ENCODE results near the gene NOTO.

NOTO gene

GRCh38 chr2:73212448-73213176, 10.2 kb downstream of the NOTO start:
- Histone ChIP-seq H3K27ac (ENCODE audit: poor library complexity, severe bottlenecking) (no peak overlapping the region), H3K27me3 (ENCODE audit: insufficient read depth, poor library complexity, severe bottlenecking) (no peaks in the 10 kb centered on the region), H3K9me3 (ENCODE audit: severe bottlenecking) (no peaks in the 10 kb centered on the region), H3K36me3 (ENCODE audit: low read depth) (no peaks in the 10 kb centered on the region), H3K4me3 (ENCODE audit: severe bottlenecking) (no peak overlapping the region), H3K4me1 (ENCODE audit: insufficient read depth, poor library complexity, severe bottlenecking) (peaks cover 6% of the 10 kb centered on the region)
- DNase-seq (ENCODE audit: low spot score) (no peak), ATAC-seq (ENCODE audit: low read depth) (peak; percentile 83)
- peak; percentile 91 for TF ChIP-seq CTCF (IDR thresholded peaks at IDR 0.05; ENCODE audit: poor library complexity, severe bottlenecking)

- Histone ChIP-seq H3K4me3 (ENCODE audit: severe bottlenecking) (peak within 1 kb of the TSS; percentile 95), H3K36me3 (ENCODE audit: low read depth) (0 out of 2 replicates have a peak, but pooled peaks cover 5% of the 10 kb centered on the region), H3K9me3 (ENCODE audit: severe bottlenecking) (no peaks in the 10 kb centered on the region), H3K27me3 (ENCODE audit: insufficient read depth, poor library complexity, severe bottlenecking) (no peaks in the 10 kb centered on the region), H3K27ac (ENCODE audit: poor library complexity, severe bottlenecking) (peak within 1 kb of the TSS; percentile 35), H3K4me1 (ENCODE audit: insufficient read depth, poor library complexity, severe bottlenecking) (peaks cover 7% of the 10 kb centered on the region)
- TF ChIP-seq CTCF (IDR thresholded peaks at IDR 0.05; ENCODE audit: poor library complexity, severe bottlenecking) = no peak
- DNase-seq (ENCODE audit: low spot score) = peak; percentile 76
- ATAC-seq (ENCODE audit: low read depth) = peak; percentile 72
These were observed 12.0 kb downstream of the NOTO start, which contains the start of gene SMYD5 for GRCh38 chr2:73214120-73215035. Gene SMYD5, plus strand, starts transcription at chr2:73214245. Its CDS starts 22 bp downstream, at chr2:73214267.

- DNase-seq (ENCODE audit: low spot score) (no peak), ATAC-seq (ENCODE audit: low read depth) (no peak)
- Histone ChIP-seq H3K27ac (ENCODE audit: poor library complexity, severe bottlenecking) (no peak overlapping the region), H3K9me3 (ENCODE audit: severe bottlenecking) (no peaks in the 10 kb centered on the region), H3K4me1 (ENCODE audit: insufficient read depth, poor library complexity, severe bottlenecking) (peaks cover 7% of the 10 kb centered on the region), H3K4me3 (ENCODE audit: severe bottlenecking) (peak overlapping the region; percentile 95), H3K27me3 (ENCODE audit: insufficient read depth, poor library complexity, severe bottlenecking) (no peaks in the 10 kb centered on the region), H3K36me3 (ENCODE audit: low read depth) (0 out of 2 replicates have a peak, but pooled peaks cover 6% of the 10 kb centered on the region)
- no peak for TF ChIP-seq CTCF (IDR thresholded peaks at IDR 0.05; ENCODE audit: poor library complexity, severe bottlenecking)
These were observed 12.9 kb downstream of the NOTO start for GRCh38 chr2:73215254-73215653.

GRCh38 chr2:73217160-73217559, 14.8 kb downstream of the NOTO start:
- no peak for TF ChIP-seq CTCF (IDR thresholded peaks at IDR 0.05; ENCODE audit: poor library complexity, severe bottlenecking)
- no peak for ATAC-seq (ENCODE audit: low read depth)

More at GRCh38 chr2:73217160-73217559, 14.8 kb downstream of the NOTO start:
- DNase-seq (ENCODE audit: low spot score) = no peak
- peaks cover 7% of the 10 kb centered on the region for H3K4me1 ChIP-seq (ENCODE audit: insufficient read depth, poor library complexity, severe bottlenecking)
- no peak overlapping the region for H3K4me3 ChIP-seq (ENCODE audit: severe bottlenecking)
- H3K36me3 ChIP-seq (ENCODE audit: low read depth) = peaks cover 21% of the 10 kb centered on the region; the same call in 1 of the 2 replicates
- H3K9me3 ChIP-seq (ENCODE audit: severe bottlenecking) = no peaks in the 10 kb centered on the region
- no peak overlapping the region for H3K27ac ChIP-seq (ENCODE audit: poor library complexity, severe bottlenecking)
- no peaks in the 10 kb centered on the region for H3K27me3 ChIP-seq (ENCODE audit: insufficient read depth, poor library complexity, severe bottlenecking)
